H1 (cell line): ENCODE data around the gene ARHGAP32. TPM values are rescaled to one million over a fixed set of nuclear protein-coding genes. Genes with fewer than 3 reads are reported as not detected.

Experiments used
- CTCF ChIA-PET: fragments of 300-600 bp; sonication (Branson Sonifier 250); formaldehyde crosslinking; loops from one replicate; lab custom pipeline; 2021; ENCODE audit not compliant: partially characterized antibody; lab: Charles Lee
- POLR2A ChIA-PET: fragments of 300-600 bp; sonication (Branson Sonifier 250); formaldehyde crosslinking; loops from one replicate; lab custom pipeline; 2021; ENCODE audit warnings: inconsistent platforms; ENCODE audit not compliant: partially characterized antibody; lab: Charles Lee
- DNase-seq, 2 experiments: peaks; one replicate each; pipeline versions ENCODE4 v3.0.0 to v3.0.0-alpha.2; 2010 to 2022; ENCODE audit warnings: low spot score in 2 of 2, low read depth in 1 of 2, mixed read lengths in 1 of 2
- FAIRE-seq: peaks from 2 replicates; lab custom pipeline; 2011; peaks lifted over from hg19 to GRCh38; lab: Jason Lieb, UNC
- H2AFZ ChIP-seq: 2 replicates; pipeline ENCODE4 v1.8.1; 2012; ENCODE audit warnings: low read length, inconsistent platforms
- H2AK5ac ChIP-seq: 2 replicates; pipeline ENCODE4 v1.6.1; 2013; ENCODE audit warnings: low read depth, low read length
- H2BK120ac ChIP-seq: replicated peaks from 2 replicates; pipeline ENCODE3; 2013; ENCODE audit warnings: low read depth, low read length, inconsistent platforms
- H2BK12ac ChIP-seq: 2 replicates; pipeline ENCODE4 v1.6.1; 2013; ENCODE audit warnings: low read depth, low read length
- H2BK15ac ChIP-seq: 2 replicates; pipeline ENCODE4 v1.6.1; 2013; ENCODE audit warnings: low read length
- H2BK20ac ChIP-seq: 2 replicates; pipeline ENCODE4 v1.6.1; 2013; ENCODE audit warnings: low read length
- H2BK5ac ChIP-seq: 2 replicates; pipeline ENCODE4 v1.6.1; 2013; ENCODE audit warnings: low read depth, low read length
- H3K14ac ChIP-seq: 2 replicates; pipeline ENCODE4 v1.6.1; 2013; ENCODE audit warnings: inconsistent platforms; ENCODE audit not compliant: insufficient read length
- H3K18ac ChIP-seq: 2 replicates; pipeline ENCODE4 v1.6.1; 2013; ENCODE audit warnings: low read length; ENCODE audit errors: extremely low read depth
- H3K23ac ChIP-seq: 2 replicates; pipeline ENCODE4 v1.6.1; 2013; ENCODE audit warnings: inconsistent platforms; ENCODE audit not compliant: insufficient read length
- H3K23me2 ChIP-seq: 2 replicates; pipeline ENCODE4 v1.6.1; 2013; ENCODE audit warnings: low read depth, low read length
- H3K27ac ChIP-seq: 2 replicates; pipeline ENCODE4 v1.6.1; 2011; ENCODE audit warnings: low read depth, low read length, inconsistent platforms
- H3K27me3 ChIP-seq, 4 experiments: replicated peaks in 1 of 4; 1 replicate in 1 of 4; 2 replicates in 3 of 4; pipeline versions ENCODE4 v1.6.1 to v1.8.1; 2011 to 2013; ENCODE audit warnings: low read length in 3 of 4, mild to moderate bottlenecking in 3 of 4, inconsistent platforms in 2 of 4, mixed read lengths in 2 of 4, moderate library complexity in 1 of 4; ENCODE audit not compliant: control insufficient read depth in 3 of 4, insufficient read depth in 3 of 4; ENCODE audit errors: extremely low read depth in 1 of 4
- H3K36me3 ChIP-seq, 4 experiments: 2 replicates each; pipeline versions ENCODE4 v1.6.1 to v1.8.1; 2011 to 2013; ENCODE audit warnings: mild to moderate bottlenecking in 4 of 4, low read length in 3 of 4, moderate library complexity in 2 of 4, control low read depth in 1 of 4, inconsistent platforms in 1 of 4; ENCODE audit not compliant: insufficient read depth in 4 of 4, control insufficient read depth in 2 of 4
- H3K4ac ChIP-seq: replicated peaks from 2 replicates; pipeline ENCODE3; 2013; ENCODE audit warnings: low read length, low read depth, mixed read lengths, inconsistent platforms; ENCODE audit not compliant: insufficient read length
- H3K4me1 ChIP-seq, 4 experiments: replicated peaks in 1 of 4; 1 replicate in 1 of 4; 2 replicates in 3 of 4; pipeline versions ENCODE4 v1.6.1 to v1.8.1; 2011 to 2013; ENCODE audit warnings: low read length in 3 of 4, inconsistent platforms in 2 of 4, mixed read lengths in 1 of 4; ENCODE audit not compliant: insufficient read depth in 4 of 4, control insufficient read depth in 3 of 4
- H3K4me2 ChIP-seq, 2 experiments: 2 replicates each; pipeline versions ENCODE4 v1.6.1 to v1.8.1; 2011 to 2013; ENCODE audit warnings: low read depth in 2 of 2, low read length in 2 of 2, control low read depth in 1 of 2, inconsistent platforms in 1 of 2, mild to moderate bottlenecking in 1 of 2; ENCODE audit not compliant: insufficient read depth in 1 of 2
- H3K4me3 ChIP-seq, 4 experiments: fragments of 200-600, 300-600 bp in 1 of 4; sonication (generic), shearing (Covaris generic), sonication (Bioruptor Twin) in 1 of 4; 2 replicates each; pipeline versions ENCODE4 v1.5.1 to v1.8.1; 2011 to 2016; ENCODE audit warnings: low read length in 4 of 4, low read depth in 3 of 4, control low read depth in 2 of 4, inconsistent platforms in 2 of 4, mild to moderate bottlenecking in 2 of 4, mixed read lengths in 1 of 4, moderate library complexity in 1 of 4; ENCODE audit not compliant: insufficient read depth in 2 of 4; ENCODE audit errors: extremely low read depth in 1 of 4
- H3K56ac ChIP-seq: replicated peaks from 2 replicates; pipeline ENCODE3; 2013; ENCODE audit warnings: low read depth, mild to moderate bottlenecking, mixed read lengths, low read length, inconsistent platforms; ENCODE audit not compliant: insufficient read length
- H3K79me1 ChIP-seq: 2 replicates; pipeline ENCODE4 v1.6.1; 2013; ENCODE audit warnings: low read depth, low read length, control low read depth
- H3K79me2 ChIP-seq, 2 experiments: 2 replicates each; pipeline versions ENCODE4 v1.6.1 to v1.8.1; 2012 to 2013; ENCODE audit warnings: low read length in 2 of 2, mild to moderate bottlenecking in 2 of 2, inconsistent platforms in 1 of 2; ENCODE audit not compliant: insufficient read depth in 2 of 2, control insufficient read depth in 1 of 2
- H3K9ac ChIP-seq, 4 experiments: replicated peaks in 1 of 4; 1 replicate in 1 of 4; 2 replicates in 3 of 4; pipeline versions ENCODE4 v1.6.1 to v1.8.1; 2011 to 2013; ENCODE audit warnings: low read depth in 3 of 4, low read length in 3 of 4, control low read depth in 2 of 4, mild to moderate bottlenecking in 2 of 4, moderate library complexity in 2 of 4, inconsistent platforms in 1 of 4; ENCODE audit errors: extremely low read depth in 1 of 4
- H3K9me3 ChIP-seq, 2 experiments: 2 replicates each; pipeline versions ENCODE4 v1.6.1 to v1.8.1; 2012 to 2013; ENCODE audit warnings: mild to moderate bottlenecking in 2 of 2, moderate library complexity in 2 of 2, control low read depth in 1 of 2, inconsistent platforms in 1 of 2, low read depth in 1 of 2, low read length in 1 of 2, mixed read lengths in 1 of 2; ENCODE audit not compliant: insufficient read depth in 2 of 2
- H4K20me1 ChIP-seq, 2 experiments: replicated peaks in 1 of 2; 2 replicates each; pipeline versions ENCODE3 to v1.8.1; 2011 to 2013; ENCODE audit warnings: inconsistent platforms in 2 of 2, low read length in 2 of 2, mild to moderate bottlenecking in 1 of 2; ENCODE audit not compliant: insufficient read depth in 2 of 2, control insufficient read depth in 1 of 2
- H4K5ac ChIP-seq: 2 replicates; pipeline ENCODE4 v1.6.1; 2013; ENCODE audit warnings: low read length, low read depth, mixed read lengths, inconsistent platforms; ENCODE audit not compliant: insufficient read length
- H4K8ac ChIP-seq: 2 replicates; pipeline ENCODE4 v1.8.0; 2013; ENCODE audit warnings: mild to moderate bottlenecking, moderate library complexity, low read length, inconsistent platforms; ENCODE audit not compliant: insufficient read depth; ENCODE audit errors: extremely low read depth
- H4K91ac ChIP-seq: replicated peaks from 2 replicates; pipeline ENCODE3; 2013; ENCODE audit warnings: low read length, mixed read lengths, inconsistent platforms; ENCODE audit not compliant: insufficient read length
- ATF2 ChIP-seq: IDR thresholded peaks from 2 replicates; pipeline ENCODE4 v1.6.1; 2012; ENCODE audit warnings: low read length, inconsistent platforms
- CHD1 ChIP-seq: IDR thresholded peaks from 2 replicates; pipeline ENCODE4 v1.6.1; 2012; ENCODE audit warnings: low read depth, low read length, improper control_type of control experiment
- CTCF ChIP-seq, 3 experiments: IDR thresholded peaks; 1 replicate in 2 of 3; 2 replicates in 1 of 3; pipeline versions ENCODE4 v1.5.1 to v1.6.1; 2011; ENCODE audit warnings: low read length in 3 of 3, mild to moderate bottlenecking in 3 of 3, inconsistent platforms in 2 of 3, low read depth in 1 of 3, moderate library complexity in 1 of 3; ENCODE audit not compliant: insufficient read depth in 1 of 3; ENCODE audit errors: control extremely low read depth in 1 of 3
- GABPA ChIP-seq: IDR thresholded peaks from 2 replicates; pipeline ENCODE4 v1.6.1; 2011; ENCODE audit warnings: mild to moderate bottlenecking, low read length, moderate library complexity, borderline replicate concordance; ENCODE audit not compliant: insufficient read depth
- MAFK ChIP-seq: IDR thresholded peaks from 2 replicates; pipeline ENCODE4 v1.6.1; 2012; ENCODE audit warnings: low read depth, mild to moderate bottlenecking, improper control_type of control experiment, low read length
- NANOG ChIP-seq: IDR thresholded peaks from 2 replicates; pipeline ENCODE4 v1.6.1; 2011; ENCODE audit warnings: low read length, low read depth, mild to moderate bottlenecking, inconsistent platforms; ENCODE audit not compliant: insufficient read depth, poor library complexity, severe bottlenecking
- PHF8 ChIP-seq: fragments of 200-600 bp; sonication (generic); conservative IDR thresholded peaks from 2 replicates; pipeline ENCODE4 v1.7.1; 2012; ENCODE audit warnings: low read depth, mild to moderate bottlenecking, inconsistent platforms, low read length, moderate library complexity
- RXRA ChIP-seq: IDR thresholded peaks from 2 replicates; pipeline ENCODE4 v1.6.1; 2011; ENCODE audit warnings: low read depth, mild to moderate bottlenecking, low read length, moderate library complexity; ENCODE audit not compliant: insufficient read depth
- WGBS, 2 experiments: shearing (Covaris generic) in 1 of 2; methylation state at CpG; one replicate each; pipeline versions ENCODE4 v1.1.6 to v1.1.7; 2013 to 2015; ENCODE audit warnings: low lambda C conversion rate in 2 of 2, mixed read lengths in 2 of 2, inconsistent platforms in 1 of 2, low coverage in 1 of 2, missing lambda C conversion rate in 1 of 2; ENCODE audit not compliant: insufficient replicate concordance in 2 of 2, insufficient coverage in 1 of 2, insufficient read length in 1 of 2; ENCODE audit errors: extremely low coverage in 1 of 2, missing lambda C conversion rate in 1 of 2; 5-methylcytosine and 5-hydroxymethylcytosine counted together
- polyA plus RNA-seq, 7 experiments: library from polyadenylated mRNA; depleted of rRNA in 3 of 7; stranded (reverse) in 5 of 7; unstranded in 2 of 7; fragments of >200 nt in 5 of 7; fragments of 200-250 nt in 2 of 7; gene quantifications; 1 replicate in 5 of 7; 2 replicates in 1 of 7; 4 replicates in 1 of 7; pipeline versions ENCODE4 v1.2.1 to v1.2.3, GENCODE V29; 2011 to 2013; ENCODE audit warnings: missing spikeins in 2 of 7, mixed read lengths in 2 of 7
- total RNA-seq: library from RNA; stranded (reverse); fragmentation: NEBNext Ultra II Directional; extraction: Animal tissue kit (Norgen Biotek cat#: 25700); gene quantifications from 2 replicates; pipeline ENCODE4 v1.2.1, GENCODE V29; 2021

ARHGAP32 gene
- total and polyA plus RNA-seq, 2 of the 8 experiments (the other 6 are each of a cell fraction or from before 2014, with no cell fraction given), result 13.7 to 30.0 TPM

GRCh38 chr11:129141748-129142523, 50.2 kb downstream of the ARHGAP32 start:
- H2BK5ac ChIP-seq, result no peak overlapping the region
- no peak overlapping the region for H4K5ac ChIP-seq
- H4K91ac ChIP-seq, result no peak overlapping the region
- H3K4ac ChIP-seq, result no peak overlapping the region
- H3K36me3 ChIP-seq, result no peaks in the 10 kb centered on the region
- H3K4me2 ChIP-seq, result no peak overlapping the region
- H3K14ac ChIP-seq, result no peak overlapping the region
- H3K23me2 ChIP-seq, result no peaks in the 10 kb centered on the region
- no peak overlapping the region for H2BK15ac ChIP-seq
- CTCF ChIA-PET, result no interaction called here
- no peak overlapping the region for H2AFZ ChIP-seq
- no peak overlapping the region for H2BK12ac ChIP-seq
- no peak overlapping the region for H3K27ac ChIP-seq
- H3K4me1 ChIP-seq, result peaks cover 0 to 5% (median 2%) of the 10 kb centered on the region in 4 experiments; a peak in 4 of 7 replicates
- DNase-seq, result no peak
- H3K23ac ChIP-seq, result no peak overlapping the region
- no peaks in the 10 kb centered on the region for H3K27me3 ChIP-seq
- H2BK120ac ChIP-seq, result no peak overlapping the region
- no peak overlapping the region for H3K18ac ChIP-seq
- H3K79me2 ChIP-seq, result peaks cover 0 to 43% of the 10 kb centered on the region in 2 experiments; a peak in 2 of 4 replicates
- H4K20me1 ChIP-seq, result no peaks in the 10 kb centered on the region
- FAIRE-seq, result no peak
- WGBS, 2 experiments, result 90% methylated on average over 8 of the region's 8 CpGs; no CpG with 5 or more reads in 1 of the 2 experiments
- no peak overlapping the region for H3K56ac ChIP-seq
- no peak overlapping the region for H3K4me3 ChIP-seq
- H3K79me1 ChIP-seq, result no peaks in the 10 kb centered on the region
- no peak overlapping the region for H2AK5ac ChIP-seq
- H3K9me3 ChIP-seq, result no peaks in the 10 kb centered on the region
- H2BK20ac ChIP-seq, result no peak overlapping the region
- no peak overlapping the region for H3K9ac ChIP-seq
- POLR2A ChIA-PET, result no interaction called here
- H4K8ac ChIP-seq, result no peak overlapping the region
- TF ChIP-seq ATF2 (no peak), NANOG (no peak), CHD1 (no peak), GABPA (no peak), RXRA (no peak), PHF8 (no peak), CTCF (IDR thresholded peaks at IDR 0.05; ENCODE audit: control extremely low read depth in 1 of 3, insufficient read depth in 1 of 3, low read depth in 1 of 3, low read length in 3 of 3) (no peak), MAFK (no peak)
